Erythroblast (primary cell): ENCODE results near the gene PHF3.

Experiments
- GATA1 ChIP-seq: IDR thresholded peaks from 2 replicates; pipeline ENCODE4 v1.6.1; 2011; ENCODE audit warnings: low read depth, mild to moderate bottlenecking, control low read depth, low read length, moderate library complexity
- POLR2A ChIP-seq: IDR thresholded peaks from 2 replicates; pipeline ENCODE4 v1.6.1; 2011; ENCODE audit warnings: mild to moderate bottlenecking, low read length

DNA sequence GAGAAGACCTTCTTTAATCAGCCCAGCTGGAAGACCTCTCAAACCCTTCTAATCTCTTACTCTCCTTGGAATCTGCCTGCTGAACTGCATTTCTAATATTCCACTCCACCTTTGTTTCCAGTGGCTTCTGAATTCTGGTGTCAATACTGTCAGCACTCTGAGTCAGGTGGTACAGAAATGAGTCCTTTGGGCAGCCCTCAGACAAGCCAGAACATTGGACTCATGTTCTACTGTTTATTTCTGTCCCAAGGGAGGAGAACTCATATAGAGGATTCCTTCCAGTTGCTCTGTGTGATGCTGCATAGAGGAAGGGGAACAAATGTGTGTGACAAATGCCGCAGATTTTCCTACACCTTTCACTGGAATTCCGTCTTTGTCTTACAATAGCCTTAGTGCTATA lies 114.8 kb downstream of the PHF3 start:
- TF ChIP-seq GATA1 (no peak), POLR2A (no peak)
